H1 (cell line): ENCODE data around the gene ABHD11. TPM values are rescaled to one million over a fixed set of nuclear protein-coding genes. Genes with fewer than 3 reads are reported as not detected.

Experiments used
- CTCF ChIA-PET: fragments of 300-600 bp; sonication (Branson Sonifier 250); formaldehyde crosslinking; loops from one replicate; lab custom pipeline; 2021; ENCODE audit not compliant: partially characterized antibody; lab: Charles Lee
- POLR2A ChIA-PET: fragments of 300-600 bp; sonication (Branson Sonifier 250); formaldehyde crosslinking; loops from one replicate; lab custom pipeline; 2021; ENCODE audit warnings: inconsistent platforms; ENCODE audit not compliant: partially characterized antibody; lab: Charles Lee
- DNase-seq, 2 experiments: peaks; one replicate each; pipeline versions ENCODE4 v3.0.0 to v3.0.0-alpha.2; 2010 to 2022; ENCODE audit warnings: low spot score in 2 of 2, low read depth in 1 of 2, mixed read lengths in 1 of 2
- FAIRE-seq: peaks from 2 replicates; lab custom pipeline; 2011; peaks lifted over from hg19 to GRCh38; lab: Jason Lieb, UNC
- H2AFZ ChIP-seq: 2 replicates; pipeline ENCODE4 v1.8.1; 2012; ENCODE audit warnings: low read length, inconsistent platforms
- H2AK5ac ChIP-seq: 2 replicates; pipeline ENCODE4 v1.6.1; 2013; ENCODE audit warnings: low read depth, low read length
- H2BK120ac ChIP-seq: replicated peaks from 2 replicates; pipeline ENCODE3; 2013; ENCODE audit warnings: low read depth, low read length, inconsistent platforms
- H2BK12ac ChIP-seq: 2 replicates; pipeline ENCODE4 v1.6.1; 2013; ENCODE audit warnings: low read depth, low read length
- H2BK15ac ChIP-seq: 2 replicates; pipeline ENCODE4 v1.6.1; 2013; ENCODE audit warnings: low read length
- H2BK20ac ChIP-seq: 2 replicates; pipeline ENCODE4 v1.6.1; 2013; ENCODE audit warnings: low read length
- H2BK5ac ChIP-seq: 2 replicates; pipeline ENCODE4 v1.6.1; 2013; ENCODE audit warnings: low read depth, low read length
- H3K14ac ChIP-seq: 2 replicates; pipeline ENCODE4 v1.6.1; 2013; ENCODE audit warnings: inconsistent platforms; ENCODE audit not compliant: insufficient read length
- H3K18ac ChIP-seq: 2 replicates; pipeline ENCODE4 v1.6.1; 2013; ENCODE audit warnings: low read length; ENCODE audit errors: extremely low read depth
- H3K23ac ChIP-seq: 2 replicates; pipeline ENCODE4 v1.6.1; 2013; ENCODE audit warnings: inconsistent platforms; ENCODE audit not compliant: insufficient read length
- H3K23me2 ChIP-seq: 2 replicates; pipeline ENCODE4 v1.6.1; 2013; ENCODE audit warnings: low read depth, low read length
- H3K27ac ChIP-seq: 2 replicates; pipeline ENCODE4 v1.6.1; 2011; ENCODE audit warnings: low read depth, low read length, inconsistent platforms
- H3K27me3 ChIP-seq, 4 experiments: replicated peaks in 1 of 4; 1 replicate in 1 of 4; 2 replicates in 3 of 4; pipeline versions ENCODE4 v1.6.1 to v1.8.1; 2011 to 2013; ENCODE audit warnings: low read length in 3 of 4, mild to moderate bottlenecking in 3 of 4, inconsistent platforms in 2 of 4, mixed read lengths in 2 of 4, moderate library complexity in 1 of 4; ENCODE audit not compliant: control insufficient read depth in 3 of 4, insufficient read depth in 3 of 4; ENCODE audit errors: extremely low read depth in 1 of 4
- H3K36me3 ChIP-seq, 4 experiments: 2 replicates each; pipeline versions ENCODE4 v1.6.1 to v1.8.1; 2011 to 2013; ENCODE audit warnings: mild to moderate bottlenecking in 4 of 4, low read length in 3 of 4, moderate library complexity in 2 of 4, control low read depth in 1 of 4, inconsistent platforms in 1 of 4; ENCODE audit not compliant: insufficient read depth in 4 of 4, control insufficient read depth in 2 of 4
- H3K4ac ChIP-seq: replicated peaks from 2 replicates; pipeline ENCODE3; 2013; ENCODE audit warnings: low read length, low read depth, mixed read lengths, inconsistent platforms; ENCODE audit not compliant: insufficient read length
- H3K4me1 ChIP-seq, 4 experiments: replicated peaks in 1 of 4; 1 replicate in 1 of 4; 2 replicates in 3 of 4; pipeline versions ENCODE4 v1.6.1 to v1.8.1; 2011 to 2013; ENCODE audit warnings: low read length in 3 of 4, inconsistent platforms in 2 of 4, mixed read lengths in 1 of 4; ENCODE audit not compliant: insufficient read depth in 4 of 4, control insufficient read depth in 3 of 4
- H3K4me2 ChIP-seq, 2 experiments: 2 replicates each; pipeline versions ENCODE4 v1.6.1 to v1.8.1; 2011 to 2013; ENCODE audit warnings: low read depth in 2 of 2, low read length in 2 of 2, control low read depth in 1 of 2, inconsistent platforms in 1 of 2, mild to moderate bottlenecking in 1 of 2; ENCODE audit not compliant: insufficient read depth in 1 of 2
- H3K4me3 ChIP-seq, 4 experiments: fragments of 200-600, 300-600 bp in 1 of 4; sonication (generic), shearing (Covaris generic), sonication (Bioruptor Twin) in 1 of 4; 2 replicates each; pipeline versions ENCODE4 v1.5.1 to v1.8.1; 2011 to 2016; ENCODE audit warnings: low read length in 4 of 4, low read depth in 3 of 4, control low read depth in 2 of 4, inconsistent platforms in 2 of 4, mild to moderate bottlenecking in 2 of 4, mixed read lengths in 1 of 4, moderate library complexity in 1 of 4; ENCODE audit not compliant: insufficient read depth in 2 of 4; ENCODE audit errors: extremely low read depth in 1 of 4
- H3K56ac ChIP-seq: replicated peaks from 2 replicates; pipeline ENCODE3; 2013; ENCODE audit warnings: low read depth, mild to moderate bottlenecking, mixed read lengths, low read length, inconsistent platforms; ENCODE audit not compliant: insufficient read length
- H3K79me1 ChIP-seq: 2 replicates; pipeline ENCODE4 v1.6.1; 2013; ENCODE audit warnings: low read depth, low read length, control low read depth
- H3K79me2 ChIP-seq, 2 experiments: 2 replicates each; pipeline versions ENCODE4 v1.6.1 to v1.8.1; 2012 to 2013; ENCODE audit warnings: low read length in 2 of 2, mild to moderate bottlenecking in 2 of 2, inconsistent platforms in 1 of 2; ENCODE audit not compliant: insufficient read depth in 2 of 2, control insufficient read depth in 1 of 2
- H3K9ac ChIP-seq, 4 experiments: replicated peaks in 1 of 4; 1 replicate in 1 of 4; 2 replicates in 3 of 4; pipeline versions ENCODE4 v1.6.1 to v1.8.1; 2011 to 2013; ENCODE audit warnings: low read depth in 3 of 4, low read length in 3 of 4, control low read depth in 2 of 4, mild to moderate bottlenecking in 2 of 4, moderate library complexity in 2 of 4, inconsistent platforms in 1 of 4; ENCODE audit errors: extremely low read depth in 1 of 4
- H3K9me3 ChIP-seq, 2 experiments: 2 replicates each; pipeline versions ENCODE4 v1.6.1 to v1.8.1; 2012 to 2013; ENCODE audit warnings: mild to moderate bottlenecking in 2 of 2, moderate library complexity in 2 of 2, control low read depth in 1 of 2, inconsistent platforms in 1 of 2, low read depth in 1 of 2, low read length in 1 of 2, mixed read lengths in 1 of 2; ENCODE audit not compliant: insufficient read depth in 2 of 2
- H4K20me1 ChIP-seq, 2 experiments: replicated peaks in 1 of 2; 2 replicates each; pipeline versions ENCODE3 to v1.8.1; 2011 to 2013; ENCODE audit warnings: inconsistent platforms in 2 of 2, low read length in 2 of 2, mild to moderate bottlenecking in 1 of 2; ENCODE audit not compliant: insufficient read depth in 2 of 2, control insufficient read depth in 1 of 2
- H4K5ac ChIP-seq: 2 replicates; pipeline ENCODE4 v1.6.1; 2013; ENCODE audit warnings: low read length, low read depth, mixed read lengths, inconsistent platforms; ENCODE audit not compliant: insufficient read length
- H4K8ac ChIP-seq: 2 replicates; pipeline ENCODE4 v1.8.0; 2013; ENCODE audit warnings: mild to moderate bottlenecking, moderate library complexity, low read length, inconsistent platforms; ENCODE audit not compliant: insufficient read depth; ENCODE audit errors: extremely low read depth
- H4K91ac ChIP-seq: replicated peaks from 2 replicates; pipeline ENCODE3; 2013; ENCODE audit warnings: low read length, mixed read lengths, inconsistent platforms; ENCODE audit not compliant: insufficient read length
- BRCA1 ChIP-seq: IDR thresholded peaks from 2 replicates; pipeline ENCODE4 v1.6.1; 2012; ENCODE audit warnings: low read depth, low read length, improper control_type of control experiment
- KDM1A ChIP-seq: fragments of 200-600, 300-600 bp; sonication (generic); IDR thresholded peaks from 2 replicates; pipeline ENCODE4 v1.7.1; 2016; ENCODE audit warnings: mild to moderate bottlenecking, low read length, borderline replicate concordance
- RAD21 ChIP-seq, 2 experiments: IDR thresholded peaks in 1 of 2; conservative IDR thresholded peaks in 1 of 2; 2 replicates each; pipeline ENCODE4 v1.6.1; 2011; ENCODE audit warnings: low read depth in 2 of 2, low read length in 2 of 2, improper control_type of control experiment in 1 of 2, inconsistent platforms in 1 of 2, mild to moderate bottlenecking in 1 of 2, moderate library complexity in 1 of 2
- SRF ChIP-seq: IDR thresholded peaks from 2 replicates; pipeline ENCODE4 v1.6.1; 2011; ENCODE audit warnings: mild to moderate bottlenecking, low read depth, low read length, moderate library complexity
- TAF7 ChIP-seq: optimal IDR thresholded peaks from 2 replicates; pipeline ENCODE3; 2011; ENCODE audit warnings: low read depth, mild to moderate bottlenecking, inconsistent platforms, low read length, moderate library complexity, borderline replicate concordance
- TBP ChIP-seq: IDR thresholded peaks from 2 replicates; pipeline ENCODE4 v1.6.1; 2011; ENCODE audit warnings: low read depth, low read length, improper control_type of control experiment
- TCF12 ChIP-seq: IDR thresholded peaks from 2 replicates; pipeline ENCODE4 v1.6.1; 2011; ENCODE audit warnings: low read depth, mild to moderate bottlenecking, low read length
- WGBS, 2 experiments: shearing (Covaris generic) in 1 of 2; methylation state at CpG; one replicate each; pipeline versions ENCODE4 v1.1.6 to v1.1.7; 2013 to 2015; ENCODE audit warnings: low lambda C conversion rate in 2 of 2, mixed read lengths in 2 of 2, inconsistent platforms in 1 of 2, low coverage in 1 of 2, missing lambda C conversion rate in 1 of 2; ENCODE audit not compliant: insufficient replicate concordance in 2 of 2, insufficient coverage in 1 of 2, insufficient read length in 1 of 2; ENCODE audit errors: extremely low coverage in 1 of 2, missing lambda C conversion rate in 1 of 2; 5-methylcytosine and 5-hydroxymethylcytosine counted together
- polyA plus RNA-seq, 7 experiments: library from polyadenylated mRNA; depleted of rRNA in 3 of 7; stranded (reverse) in 5 of 7; unstranded in 2 of 7; fragments of >200 nt in 5 of 7; fragments of 200-250 nt in 2 of 7; gene quantifications; 1 replicate in 5 of 7; 2 replicates in 1 of 7; 4 replicates in 1 of 7; pipeline versions ENCODE4 v1.2.1 to v1.2.3, GENCODE V29; 2011 to 2013; ENCODE audit warnings: missing spikeins in 2 of 7, mixed read lengths in 2 of 7
- total RNA-seq: library from RNA; stranded (reverse); fragmentation: NEBNext Ultra II Directional; extraction: Animal tissue kit (Norgen Biotek cat#: 25700); gene quantifications from 2 replicates; pipeline ENCODE4 v1.2.1, GENCODE V29; 2021

Gene ABHD11
- total and polyA plus RNA-seq, 2 of the 8 experiments (the other 6 are each of a cell fraction or from before 2014, with no cell fraction given), result 19.8 to 42.2 TPM

GRCh38 chr7:73741600-73741999, 3.0 kb upstream of the ABHD11 start:
- no peaks in the 10 kb centered on the region for H3K9me3 ChIP-seq
- peak overlapping the region; percentile 97 for H3K27ac ChIP-seq
- peak overlapping the region; percentile 89; the same call in 1 of the 2 replicates for H2BK12ac ChIP-seq
- peak overlapping the region in 1 of 4 experiments; percentile 52; a peak in 2 of 8 replicates for H3K4me3 ChIP-seq
- FAIRE-seq (peak; percentile 73), DNase-seq (peak in 1 of 2 experiments; percentile 59)
- H3K18ac ChIP-seq, result peak overlapping the region; percentile 32; the same call in 1 of the 2 replicates
- H4K91ac ChIP-seq, result no peak overlapping the region
- H3K14ac ChIP-seq, result no peak overlapping the region
- H2AK5ac ChIP-seq, result peak overlapping the region; percentile 17; the same call in 1 of the 2 replicates
- H2BK120ac ChIP-seq, result peak overlapping the region; percentile 4
- H3K23me2 ChIP-seq, result peaks cover 18% of the 10 kb centered on the region
- no peak overlapping the region for H3K4ac ChIP-seq
- no peak overlapping the region for H3K56ac ChIP-seq
- peaks cover 8 to 14% of the 10 kb centered on the region in 2 experiments for H4K20me1 ChIP-seq
- 49% methylated on average over 5 of the region's 5 CpGs; no CpG with 5 or more reads in 1 of the 2 experiments for WGBS, 2 experiments
- H3K79me2 ChIP-seq, result peaks cover 0 to 8% of the 10 kb centered on the region in 2 experiments; a peak in 1 of 4 replicates
- peak overlapping the region; percentile 66 to 83 for H3K4me2 ChIP-seq
- no peak overlapping the region for H2BK15ac ChIP-seq
- no peak overlapping the region for H4K5ac ChIP-seq
- H3K9ac ChIP-seq, result no peak overlapping the region; a peak in 2 of 7 replicates
- 0 out of 2 replicates have a peak, but pooled peaks cover 2% of the 10 kb centered on the region for H3K79me1 ChIP-seq
- H3K4me1 ChIP-seq, result peaks cover 3 to 39% (median 25%) of the 10 kb centered on the region in 4 experiments
- POLR2A ChIA-PET, result interaction anchor here (0.8 to 9.6 kb wide), 14 partner anchors 8 to 219 kb away, joined by 3 to 82 read pairs (median 5); partner anchors contain the start of genes BAZ1B, CLDN3, CLDN4 and METTL27
- H2AFZ ChIP-seq, result no peak overlapping the region
- H3K27me3 ChIP-seq, result peaks cover 0 to 2% (median 0%) of the 10 kb centered on the region in 4 experiments; a peak in 2 of 7 replicates
- H2BK5ac ChIP-seq, result no peak overlapping the region
- no peak overlapping the region for H3K23ac ChIP-seq
- CTCF ChIA-PET, result interaction anchor here (0.6 to 11.1 kb wide), 8 partner anchors 12 to 136 kb away, joined by 3 to 87 read pairs (median 4); no protein-coding TSS in a partner anchor
- peaks cover under 1 to 9% (median 8%) of the 10 kb centered on the region in 4 experiments; a peak in 5 of 8 replicates for H3K36me3 ChIP-seq
- no peak overlapping the region for H4K8ac ChIP-seq
- no peak overlapping the region for H2BK20ac ChIP-seq
- TF ChIP-seq TBP (no peak), SRF (no peak), RAD21 (IDR thresholded peaks at IDR 0.05 in 1 of 2, conservative IDR thresholded peaks at IDR 0.05 in 1 of 2; ENCODE audit: low read depth in 2 of 2, low read length in 2 of 2) (no peak; a peak in 1 of 4 replicates), BRCA1 (no peak), KDM1A (no peak), TAF7 (no peak), TCF12 (peak; percentile 96)
